Kidney (tissue), 14 donors: ENCODE results near the gene NKD2. TPM values are rescaled to one million over a fixed set of nuclear protein-coding genes. Genes with fewer than 3 reads are reported as not detected.

Experiments used
- DNase-seq, 5 donors: peaks; one replicate each; pipeline ENCODE4 v3.0.0-alpha.2; 2013 to 2020
- FAIRE-seq: peaks from 2 replicates; lab custom pipeline; 2012; peaks lifted over from hg19 to GRCh38; lab: Jason Lieb, UNC
- H3K27ac ChIP-seq, 2 donors: one replicate each; pipeline ENCODE4 v1.7.0; 2013; ENCODE audit warnings: low read depth in 2 of 2, low read length in 2 of 2, inconsistent platforms in 1 of 2
- H3K27me3 ChIP-seq: one replicate; pipeline ENCODE4 v1.7.1; 2013; ENCODE audit warnings: low read length, inconsistent platforms; ENCODE audit not compliant: control insufficient read depth, insufficient read depth
- H3K36me3 ChIP-seq, 3 donors: one replicate each; pipeline versions ENCODE4 v1.7.0 to v1.7.1; 2013; ENCODE audit warnings: low read length in 3 of 3, control low read depth in 1 of 3, inconsistent platforms in 1 of 3; ENCODE audit not compliant: insufficient read depth in 3 of 3, control insufficient read depth in 2 of 3
- H3K4me1 ChIP-seq, 3 donors: one replicate each; pipeline versions ENCODE4 v1.7.0 to v1.7.1; 2013; ENCODE audit warnings: low read length in 3 of 3, inconsistent platforms in 1 of 3, low read depth in 1 of 3; ENCODE audit not compliant: control insufficient read depth in 2 of 3, insufficient read depth in 2 of 3
- H3K4me3 ChIP-seq, 3 donors: one replicate each; pipeline versions ENCODE4 v1.7.0 to v1.8.1; 2013; ENCODE audit warnings: low read length in 3 of 3, control low read depth in 1 of 3, inconsistent platforms in 1 of 3
- H3K9ac ChIP-seq, 3 donors: one replicate each; pipeline versions ENCODE4 v1.7.0 to v1.7.1; 2013; ENCODE audit warnings: low read length in 3 of 3, control low read depth in 1 of 3, inconsistent platforms in 1 of 3
- H3K9me3 ChIP-seq, 3 donors: one replicate each; pipeline versions ENCODE4 v1.7.0 to v1.7.1; 2013; ENCODE audit warnings: low read length in 3 of 3, control low read depth in 1 of 3, inconsistent platforms in 1 of 3; ENCODE audit not compliant: control insufficient read depth in 2 of 3, insufficient read depth in 1 of 3
- intact Hi-C: fragments of 100-400 bp; cut with DNase I; formaldehyde crosslinking; loops from one replicate; pipeline ENCODE4 v1.11.1; 2022
- polyA plus RNA-seq: library from polyadenylated mRNA; stranded (reverse); fragments of 350-450 nt; fragmentation: Illumina TruSeq; extraction: RNeasy Lipid Tissue Mini Kit (QIAGEN cat#74804); gene quantifications from one replicate; pipeline ENCODE4 v1.2.3, GENCODE V29; 2014; ENCODE audit warnings: low read depth, low replicate concordance; ENCODE audit not compliant: insufficient read depth
- total RNA-seq: library from RNA; stranded (reverse); fragmentation: NEBNext Ultra II Directional; extraction: Animal tissue kit (Norgen Biotek cat#: 25700); gene quantifications from one replicate; pipeline ENCODE4 v1.2.1, GENCODE V29; 2021
- TF ChIP-seq, protein P1 (sequence below): IDR thresholded peaks from 3 replicates; pipeline ENCODE4 v1.5.1; 2012; ENCODE audit warnings: mild to moderate bottlenecking, moderate library complexity, borderline replicate concordance; ENCODE audit not compliant: insufficient read depth; ENCODE audit errors: extremely low read depth
- donor health status: control.
- donor health status: control.
- donor health status: control.
- donor health status: control.
- donor health status: control.
- donor health status: DM: yes; HTN: yes; CAD: no.
- donor health status: Normal renal cell carcinoma (clear cell type).

Gene NKD2
- total and polyA plus RNA-seq, 2 donors from 2014 or later: 7.9 to 14.1 TPM

GRCh38 chr5:1077491-1078020, 69.0 kb downstream of the NKD2 start:
- intact Hi-C loops: no loop called here
- H3K9me3 ChIP-seq: no peaks in the 10 kb centered on the region
- FAIRE-seq (no peak), DNase-seq (no peak)
- H3K4me1 ChIP-seq: no peaks in the 10 kb centered on the region
- peaks cover 0 to 46% (median 7%) of the 10 kb centered on the region in 3 donors for H3K36me3 ChIP-seq
- no peak overlapping the region for H3K27ac ChIP-seq
- TF ChIP-seq, protein P1, sequence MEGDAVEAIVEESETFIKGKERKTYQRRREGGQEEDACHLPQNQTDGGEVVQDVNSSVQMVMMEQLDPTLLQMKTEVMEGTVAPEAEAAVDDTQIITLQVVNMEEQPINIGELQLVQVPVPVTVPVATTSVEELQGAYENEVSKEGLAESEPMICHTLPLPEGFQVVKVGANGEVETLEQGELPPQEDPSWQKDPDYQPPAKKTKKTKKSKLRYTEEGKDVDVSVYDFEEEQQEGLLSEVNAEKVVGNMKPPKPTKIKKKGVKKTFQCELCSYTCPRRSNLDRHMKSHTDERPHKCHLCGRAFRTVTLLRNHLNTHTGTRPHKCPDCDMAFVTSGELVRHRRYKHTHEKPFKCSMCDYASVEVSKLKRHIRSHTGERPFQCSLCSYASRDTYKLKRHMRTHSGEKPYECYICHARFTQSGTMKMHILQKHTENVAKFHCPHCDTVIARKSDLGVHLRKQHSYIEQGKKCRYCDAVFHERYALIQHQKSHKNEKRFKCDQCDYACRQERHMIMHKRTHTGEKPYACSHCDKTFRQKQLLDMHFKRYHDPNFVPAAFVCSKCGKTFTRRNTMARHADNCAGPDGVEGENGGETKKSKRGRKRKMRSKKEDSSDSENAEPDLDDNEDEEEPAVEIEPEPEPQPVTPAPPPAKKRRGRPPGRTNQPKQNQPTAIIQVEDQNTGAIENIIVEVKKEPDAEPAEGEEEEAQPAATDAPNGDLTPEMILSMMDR: no peak
- H3K4me3 ChIP-seq: no peak overlapping the region
- no peaks in the 10 kb centered on the region for H3K27me3 ChIP-seq
- no peak overlapping the region for H3K9ac ChIP-seq

DNA sequence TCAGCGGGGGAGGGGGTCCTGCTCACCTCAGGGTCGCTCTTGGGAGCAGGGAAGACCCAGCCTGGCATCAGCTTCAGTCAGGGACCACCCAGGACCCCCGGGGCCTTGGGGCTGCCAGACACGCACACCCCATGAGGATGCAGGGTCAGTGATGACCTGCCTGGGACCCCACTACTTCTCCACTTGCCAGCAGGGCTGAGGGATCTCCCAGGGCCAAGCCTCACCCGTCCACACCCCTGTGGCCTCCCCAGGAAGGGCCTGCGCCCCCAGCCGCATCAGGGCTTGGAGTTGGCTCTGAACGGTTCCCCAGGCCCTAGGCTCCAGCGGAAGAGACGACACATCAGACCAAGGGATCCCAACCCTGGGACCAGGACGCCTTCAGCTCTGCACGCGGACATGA, 69.6 kb downstream of the NKD2 start:
- H3K4me3 ChIP-seq: no peak overlapping the region
- TF ChIP-seq, protein P1: no peak
- no peaks in the 10 kb centered on the region for H3K4me1 ChIP-seq
- no peaks in the 10 kb centered on the region for H3K27me3 ChIP-seq
- FAIRE-seq: no peak
- H3K9ac ChIP-seq: no peak overlapping the region
- no peak for DNase-seq
- intact Hi-C loops: no loop called here
- no peak overlapping the region for H3K27ac ChIP-seq
- no peaks in the 10 kb centered on the region for H3K9me3 ChIP-seq
- H3K36me3 ChIP-seq: peaks cover 0 to 48% (median 8%) of the 10 kb centered on the region in 3 donors

DNA sequence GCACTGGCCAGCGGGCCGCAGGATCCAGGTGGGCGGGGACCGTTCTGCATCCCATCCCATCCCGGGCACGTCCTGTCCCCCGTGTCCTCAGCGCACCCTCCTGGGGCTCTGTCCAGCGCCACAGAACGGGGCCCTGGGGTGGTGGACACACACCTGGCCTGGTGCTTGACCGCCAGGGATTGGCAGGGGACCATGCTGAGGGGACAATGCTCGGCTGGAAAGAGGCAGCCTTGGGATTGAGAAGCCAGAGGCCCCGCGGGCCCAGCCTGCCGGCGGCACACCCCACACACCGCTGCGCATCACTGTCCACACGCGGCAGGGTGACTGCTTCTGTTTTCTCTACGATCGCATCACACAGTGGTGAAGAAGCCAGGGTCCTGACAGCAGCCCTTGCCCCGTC, 70.2 kb downstream of the NKD2 start:
- Histone ChIP-seq H3K27me3 (no peaks in the 10 kb centered on the region), H3K4me3 (no peak overlapping the region), H3K4me1 (no peaks in the 10 kb centered on the region), H3K27ac (no peak overlapping the region), H3K36me3 (peaks cover 0 to 47% (median 10%) of the 10 kb centered on the region in 3 donors), H3K9ac (no peak overlapping the region), H3K9me3 (no peaks in the 10 kb centered on the region)
- FAIRE-seq (no peak), DNase-seq (no peak)
- intact Hi-C loops: no loop called here
- TF ChIP-seq, protein P1: no peak

DNA sequence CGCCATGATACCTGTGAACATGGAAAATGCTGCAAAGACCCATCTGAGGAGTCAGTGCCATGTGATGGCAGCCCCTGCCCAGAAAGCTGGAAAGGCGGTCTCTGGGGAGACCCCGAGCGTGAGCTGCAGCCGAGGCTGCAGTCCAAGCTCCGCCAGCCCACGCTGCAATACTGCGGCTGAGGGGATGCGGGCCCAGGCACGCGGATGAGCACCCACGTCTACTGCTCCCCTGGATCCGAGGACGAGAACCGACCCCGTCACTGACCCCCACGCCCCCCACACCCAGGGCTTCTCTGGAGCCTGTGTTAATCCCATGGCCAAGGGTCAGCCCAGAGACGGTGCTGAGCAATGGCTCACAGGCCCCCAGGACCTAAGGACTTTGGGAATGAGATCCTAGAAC, 70.9 kb downstream of the NKD2 start:
- peaks cover 0 to 52% (median 10%) of the 10 kb centered on the region in 3 donors for H3K36me3 ChIP-seq
- no peak for FAIRE-seq
- no peak overlapping the region for H3K9ac ChIP-seq
- intact Hi-C loops: no loop called here
- no peak overlapping the region for H3K27ac ChIP-seq
- H3K27me3 ChIP-seq: no peaks in the 10 kb centered on the region
- DNase-seq: no peak
- H3K4me1 ChIP-seq: no peaks in the 10 kb centered on the region
- no peak overlapping the region for H3K4me3 ChIP-seq
- TF ChIP-seq, protein P1: no peak
- H3K9me3 ChIP-seq: no peaks in the 10 kb centered on the region
